GM18502 (cell line): ENCODE measurements around the gene SLC17A9.

ENCODE experiments used
- ATAC-seq: cut with Tn5 transposase; IDR thresholded peaks from one replicate; pipeline ENCODE4 v1.9.1; 2021; ENCODE audit warnings: mild to moderate bottlenecking; ENCODE audit not compliant: unreplicated experiment, poor library complexity

The SLC17A9 gene

GRCh38 chr20:63014287-63014686, 61.8 kb downstream of the SLC17A9 start:
- no peak for ATAC-seq

GRCh38 chr20:63014710-63015109, 62.2 kb downstream of the SLC17A9 start:
- ATAC-seq: no peak

GRCh38 chr20:63015147-63015661, 62.7 kb downstream of the SLC17A9 start:
- no peak for ATAC-seq

GRCh38 chr20:63015662-63016361, 63.3 kb downstream of the SLC17A9 start:
- ATAC-seq: no peak

GRCh38 chr20:63016514-63017075, 64.1 kb downstream of the SLC17A9 start:
- no peak for ATAC-seq

- ATAC-seq: no peak
Observed at GRCh38 chr20:63017076-63017825, 64.7 kb downstream of the SLC17A9 start.

- no peak for ATAC-seq
Observed at GRCh38 chr20:63017826-63018411, 65.4 kb downstream of the SLC17A9 start.
